MCF 10A (cell line): ENCODE results near the gene BACH1. TPM values are rescaled to one million over a fixed set of nuclear protein-coding genes. Genes with fewer than 3 reads are reported as not detected.
A peak's percentile ranks its signal among the peaks of the same experiment; 100 is the strongest.

ENCODE experiments used
- BruUV-seq: library from RNA; stranded (reverse); fragments of 400-500 nt; replicated peaks from 2 replicates; lab custom pipeline; 2021; lab: Mats Ljungman, UMichigan
- CTCF ChIA-PET: fragments of 300-600 bp; sonication (Branson Sonifier 250); formaldehyde crosslinking; extraction: SDS; loops from one replicate; lab custom pipeline; 2021; ENCODE audit warnings: antibody characterized with exemption, inconsistent platforms; lab: Yijun Ruan, JAX
- POLR2A ChIA-PET: fragments of 300-600, 350-650 bp; sonication (Branson Sonifier 250); formaldehyde crosslinking; extraction: SDS; loops from one replicate; lab custom pipeline; 2020; ENCODE audit warnings: antibody characterized with exemption, inconsistent platforms; lab: Yijun Ruan, JAX
- DNase-seq: peaks from one replicate; pipeline ENCODE4 v3.0.0-alpha.2; 2018; ENCODE audit not compliant: unreplicated experiment
- H3K27ac Mint-ChIP-seq: one replicate; pipeline ENCODE4 v1.8.0; 2022; ENCODE audit warnings: mild to moderate bottlenecking, low read depth, mixed read lengths; ENCODE audit not compliant: unreplicated experiment
- H3K27me3 Mint-ChIP-seq: one replicate; pipeline ENCODE4 v1.8.0; 2022; ENCODE audit warnings: mixed read lengths; ENCODE audit not compliant: insufficient read depth, unreplicated experiment
- H3K36me3 Mint-ChIP-seq: one replicate; pipeline ENCODE4 v1.8.0; 2022; ENCODE audit warnings: mild to moderate bottlenecking, moderate library complexity, mixed read lengths; ENCODE audit not compliant: insufficient read depth, unreplicated experiment
- H3K4me1 Mint-ChIP-seq: one replicate; pipeline ENCODE4 v1.8.0; 2022; ENCODE audit warnings: mixed read lengths; ENCODE audit not compliant: insufficient read depth, unreplicated experiment
- H3K4me3 Mint-ChIP-seq: one replicate; pipeline ENCODE4 v1.8.0; 2022; ENCODE audit warnings: mild to moderate bottlenecking, moderate library complexity, mixed read lengths; ENCODE audit not compliant: unreplicated experiment
- H3K9me3 Mint-ChIP-seq: one replicate; pipeline ENCODE4 v1.8.0; 2022; ENCODE audit warnings: mixed read lengths; ENCODE audit not compliant: unreplicated experiment
- intact Hi-C: fragments of 100-400 bp; cut with micrococcal nuclease; formaldehyde crosslinking; loops from 2 replicates; pipeline ENCODE4 v1.14.1; 2022
- total RNA-seq: library from RNA; stranded (reverse); gene quantifications from 2 replicates; pipeline ENCODE4 v1.2.3, GENCODE V29; 2022
- TF ChIP-seq, protein P1 (sequence below): fragments of 200-600 bp; IDR thresholded peaks from one replicate; pipeline ENCODE4 v1.8.0; 2022; ENCODE audit warnings: antibody characterized with exemption, mild to moderate bottlenecking; ENCODE audit not compliant: unreplicated experiment

BACH1 gene
- total RNA-seq, 1 experiment from 2014 or later, result 69.3 TPM

DNA sequence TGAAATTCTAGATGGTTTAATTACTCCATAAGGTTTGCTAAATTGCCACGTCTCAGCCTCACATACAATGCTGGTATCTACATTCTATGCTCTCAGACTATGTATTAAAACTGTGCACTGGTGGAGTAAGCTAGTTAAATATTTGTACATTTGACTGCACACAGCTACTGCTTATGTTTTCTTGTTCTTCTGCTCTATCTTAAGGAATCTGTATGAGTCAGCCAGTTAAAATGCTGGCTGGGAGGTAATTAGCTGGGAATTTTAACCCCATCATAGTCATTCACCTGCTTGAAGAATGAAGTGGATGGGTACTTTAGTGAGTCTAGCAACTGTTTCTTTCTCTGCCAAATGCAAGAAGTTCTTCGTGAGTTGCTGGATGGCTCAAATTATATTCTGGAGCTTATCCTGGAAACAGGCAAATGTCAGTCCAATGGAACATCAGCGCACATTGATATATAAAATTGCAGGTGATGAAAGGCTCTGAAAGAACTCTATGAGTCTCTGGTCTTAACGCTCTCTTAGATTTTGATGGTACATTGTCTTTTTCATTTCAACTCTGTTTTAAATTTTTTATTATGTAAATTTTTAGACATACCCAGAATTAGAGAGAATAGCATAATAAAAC lies 83.4 kb downstream of the BACH1 start:
- POLR2A ChIA-PET, result interaction anchor here (0.9 to 1.3 kb wide), 4 partner anchors 11 to 524 kb away, joined by 3 to 5 read pairs (median 4); no protein-coding TSS in a partner anchor
- TF ChIP-seq, protein P1, sequence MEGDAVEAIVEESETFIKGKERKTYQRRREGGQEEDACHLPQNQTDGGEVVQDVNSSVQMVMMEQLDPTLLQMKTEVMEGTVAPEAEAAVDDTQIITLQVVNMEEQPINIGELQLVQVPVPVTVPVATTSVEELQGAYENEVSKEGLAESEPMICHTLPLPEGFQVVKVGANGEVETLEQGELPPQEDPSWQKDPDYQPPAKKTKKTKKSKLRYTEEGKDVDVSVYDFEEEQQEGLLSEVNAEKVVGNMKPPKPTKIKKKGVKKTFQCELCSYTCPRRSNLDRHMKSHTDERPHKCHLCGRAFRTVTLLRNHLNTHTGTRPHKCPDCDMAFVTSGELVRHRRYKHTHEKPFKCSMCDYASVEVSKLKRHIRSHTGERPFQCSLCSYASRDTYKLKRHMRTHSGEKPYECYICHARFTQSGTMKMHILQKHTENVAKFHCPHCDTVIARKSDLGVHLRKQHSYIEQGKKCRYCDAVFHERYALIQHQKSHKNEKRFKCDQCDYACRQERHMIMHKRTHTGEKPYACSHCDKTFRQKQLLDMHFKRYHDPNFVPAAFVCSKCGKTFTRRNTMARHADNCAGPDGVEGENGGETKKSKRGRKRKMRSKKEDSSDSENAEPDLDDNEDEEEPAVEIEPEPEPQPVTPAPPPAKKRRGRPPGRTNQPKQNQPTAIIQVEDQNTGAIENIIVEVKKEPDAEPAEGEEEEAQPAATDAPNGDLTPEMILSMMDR, result no peak
- Mint-ChIP-seq H3K27ac (peak overlapping the region; percentile 69), H3K27me3 (no peaks in the 10 kb centered on the region), H3K4me1 (peaks cover 21% of the 10 kb centered on the region), H3K9me3 (no peaks in the 10 kb centered on the region), H3K4me3 (peak overlapping the region; percentile 13), H3K36me3 (no peaks in the 10 kb centered on the region)
- intact Hi-C loops, result no loop called here
- BruUV-seq, result no TSS peak
- peak; percentile 36 for DNase-seq
- CTCF ChIA-PET, result interaction anchor here (1.2 kb wide), 1 partner anchor 218 kb away, joined by 6 read pairs; no protein-coding TSS in a partner anchor

DNA sequence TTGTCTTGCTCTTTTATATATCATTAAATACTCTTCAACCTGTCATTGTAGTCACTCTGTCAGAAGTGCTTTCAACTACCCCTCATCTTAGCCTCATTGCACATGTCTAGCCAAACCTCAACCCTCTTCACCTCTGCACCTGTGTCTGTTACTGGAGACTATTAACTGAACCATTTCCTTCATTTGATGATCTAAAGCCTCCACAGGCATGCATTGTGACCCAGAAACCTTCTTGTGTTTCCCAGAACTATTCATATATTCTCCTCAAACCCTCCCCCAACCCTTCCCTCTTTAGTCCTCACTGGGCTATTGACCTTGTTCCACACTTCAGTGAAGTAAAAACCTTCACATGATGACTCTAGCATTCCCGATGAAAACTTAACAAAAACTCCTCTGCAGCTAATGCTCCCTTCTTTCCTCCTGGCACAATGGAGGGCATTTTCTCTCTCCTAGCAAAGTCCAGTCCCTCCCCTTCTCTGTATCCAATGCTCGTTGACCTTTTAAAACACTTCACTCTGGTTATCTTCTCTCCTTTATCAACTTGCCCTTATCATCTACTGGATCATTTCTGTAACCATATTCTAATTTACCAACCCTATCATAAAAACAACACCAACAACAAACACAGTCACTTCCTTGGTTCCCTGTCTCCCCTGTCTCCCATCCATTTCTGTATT lies 86.1 kb downstream of the BACH1 start:
- Mint-ChIP-seq H3K36me3 (no peaks in the 10 kb centered on the region), H3K4me1 (peaks cover 10% of the 10 kb centered on the region), H3K27me3 (no peaks in the 10 kb centered on the region), H3K27ac (no peak overlapping the region), H3K4me3 (no peak overlapping the region), H3K9me3 (no peaks in the 10 kb centered on the region)
- POLR2A ChIA-PET, result no interaction called here
- no TSS peak for BruUV-seq
- no peak for DNase-seq
- TF ChIP-seq, protein P1, result no peak
- intact Hi-C loops, result no loop called here
- CTCF ChIA-PET, result interaction anchor here (0.5 kb wide), 1 partner anchor 292 kb away, joined by 3 read pairs; no protein-coding TSS in a partner anchor

DNA sequence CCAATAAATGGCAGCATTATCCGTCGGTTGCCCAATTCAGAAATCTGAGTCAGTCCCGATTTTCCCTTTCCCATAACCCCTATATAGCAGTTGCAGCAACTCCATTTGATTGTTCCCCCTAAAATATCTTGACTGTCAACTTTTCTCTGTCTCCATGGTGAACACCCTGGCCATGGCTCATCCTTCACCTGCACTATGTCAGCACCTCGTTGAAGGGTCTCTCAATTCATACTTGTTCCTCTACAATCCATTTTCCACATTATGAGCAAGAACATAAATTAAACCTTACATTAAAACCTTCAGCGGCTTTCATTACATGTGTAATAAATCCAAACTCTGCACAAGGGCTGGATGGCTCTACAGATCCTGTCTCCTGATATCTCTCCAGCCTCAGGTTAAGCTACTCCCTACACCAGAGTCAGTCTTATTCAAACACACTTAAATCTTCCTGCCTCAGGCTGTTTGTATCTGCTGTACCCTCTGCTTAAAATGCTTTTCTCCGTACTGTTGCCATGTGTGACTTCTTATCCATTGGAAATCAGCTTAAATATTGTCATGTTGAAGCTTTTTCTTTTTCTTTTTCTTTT lies 87.3 kb downstream of the BACH1 start:
- DNase-seq, result no peak
- no peak overlapping the region for H3K4me3 Mint-ChIP-seq
- ChIA-PET POLR2A (interaction anchor here (0.9 kb wide), 1 partner anchor 84 kb away, joined by 4 read pairs; no protein-coding TSS in a partner anchor), CTCF (no interaction called here)
- no peaks in the 10 kb centered on the region for H3K27me3 Mint-ChIP-seq
- H3K36me3 Mint-ChIP-seq, result no peaks in the 10 kb centered on the region
- H3K9me3 Mint-ChIP-seq, result no peaks in the 10 kb centered on the region
- BruUV-seq, result no TSS peak
- no peak overlapping the region for H3K27ac Mint-ChIP-seq
- TF ChIP-seq, protein P1, result no peak
- H3K4me1 Mint-ChIP-seq, result peaks cover 10% of the 10 kb centered on the region
- intact Hi-C loops, result no loop called here

DNA sequence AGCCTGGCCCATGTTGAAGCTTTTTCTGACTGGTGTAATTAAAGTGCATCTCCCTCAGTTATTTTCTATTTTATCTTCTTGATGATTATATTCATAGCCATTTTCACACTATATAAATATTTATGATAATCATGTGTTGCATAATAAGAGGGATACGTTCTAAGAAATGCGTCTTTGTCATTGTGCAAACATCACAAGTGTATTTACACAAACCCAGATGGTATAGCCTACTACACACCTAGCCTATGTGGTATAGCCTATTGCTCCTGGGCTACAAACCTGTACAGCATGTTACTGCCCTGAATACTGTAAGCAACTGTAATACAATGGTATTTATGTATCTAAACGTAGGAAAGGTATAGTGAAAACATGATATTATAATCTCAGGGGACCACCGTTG lies 88.1 kb downstream of the BACH1 start:
- Mint-ChIP-seq H3K36me3 (no peaks in the 10 kb centered on the region), H3K27ac (no peak overlapping the region), H3K4me3 (no peak overlapping the region), H3K27me3 (no peaks in the 10 kb centered on the region), H3K9me3 (no peaks in the 10 kb centered on the region), H3K4me1 (peaks cover 6% of the 10 kb centered on the region)
- BruUV-seq, result no TSS peak
- POLR2A ChIA-PET, result no interaction called here
- DNase-seq, result no peak
- TF ChIP-seq, protein P1, result no peak
- CTCF ChIA-PET, result no interaction called here
- intact Hi-C loops, result no loop called here
